Measurements from ENCODE around the gene ABLIM1. TPM values are rescaled to one million over a fixed set of nuclear protein-coding genes. Genes with fewer than 3 reads are reported as not detected.

ABLIM1 gene
- 1.3 TPM for polyA plus RNA-seq (2012; ENCODE audit: insufficient read length, low read depth)

DNA sequence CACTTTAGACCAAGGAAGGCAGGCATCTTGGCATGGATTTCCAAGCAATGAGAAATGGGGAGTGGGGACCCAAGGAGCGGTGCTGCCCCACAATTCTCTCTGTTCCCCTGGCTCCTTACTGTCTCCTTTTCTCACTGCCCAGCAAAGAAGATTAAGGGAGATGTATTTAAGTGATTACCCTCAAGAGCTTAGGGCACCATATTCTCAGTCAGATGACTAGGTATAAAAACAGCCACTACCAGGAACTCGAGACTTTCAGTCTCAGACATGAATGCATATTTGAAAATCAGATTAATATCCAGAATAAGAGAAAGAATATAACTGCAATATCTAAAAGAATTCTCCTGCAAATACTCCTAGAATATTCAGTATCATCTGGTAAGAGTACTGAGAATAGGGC lies at the start of gene ABLIM1:
ABLIM1 (minus strand) TSS at position 101 of the 400 bp plus-strand sequence; CDS start at position 26, 75 bp downstream.
- TF ChIP-seq TAF1 (IDR thresholded peaks at IDR 0.05; ENCODE audit: borderline replicate concordance, insufficient read depth, low read length), result no peak
- no peak for TF ChIP-seq FOXP2 (optimal IDR thresholded peaks at IDR 0.05; ENCODE audit: borderline replicate concordance, extremely low read depth, extremely low read length, insufficient read depth)
- no peak for TF ChIP-seq SIN3A (IDR thresholded peaks at IDR 0.05; ENCODE audit: borderline replicate concordance, insufficient read depth, low read length)
- no peak for TF ChIP-seq POLR2AphosphoS5 (IDR thresholded peaks at IDR 0.05; ENCODE audit: low read depth, low read length)
- TF ChIP-seq, protein P1, sequence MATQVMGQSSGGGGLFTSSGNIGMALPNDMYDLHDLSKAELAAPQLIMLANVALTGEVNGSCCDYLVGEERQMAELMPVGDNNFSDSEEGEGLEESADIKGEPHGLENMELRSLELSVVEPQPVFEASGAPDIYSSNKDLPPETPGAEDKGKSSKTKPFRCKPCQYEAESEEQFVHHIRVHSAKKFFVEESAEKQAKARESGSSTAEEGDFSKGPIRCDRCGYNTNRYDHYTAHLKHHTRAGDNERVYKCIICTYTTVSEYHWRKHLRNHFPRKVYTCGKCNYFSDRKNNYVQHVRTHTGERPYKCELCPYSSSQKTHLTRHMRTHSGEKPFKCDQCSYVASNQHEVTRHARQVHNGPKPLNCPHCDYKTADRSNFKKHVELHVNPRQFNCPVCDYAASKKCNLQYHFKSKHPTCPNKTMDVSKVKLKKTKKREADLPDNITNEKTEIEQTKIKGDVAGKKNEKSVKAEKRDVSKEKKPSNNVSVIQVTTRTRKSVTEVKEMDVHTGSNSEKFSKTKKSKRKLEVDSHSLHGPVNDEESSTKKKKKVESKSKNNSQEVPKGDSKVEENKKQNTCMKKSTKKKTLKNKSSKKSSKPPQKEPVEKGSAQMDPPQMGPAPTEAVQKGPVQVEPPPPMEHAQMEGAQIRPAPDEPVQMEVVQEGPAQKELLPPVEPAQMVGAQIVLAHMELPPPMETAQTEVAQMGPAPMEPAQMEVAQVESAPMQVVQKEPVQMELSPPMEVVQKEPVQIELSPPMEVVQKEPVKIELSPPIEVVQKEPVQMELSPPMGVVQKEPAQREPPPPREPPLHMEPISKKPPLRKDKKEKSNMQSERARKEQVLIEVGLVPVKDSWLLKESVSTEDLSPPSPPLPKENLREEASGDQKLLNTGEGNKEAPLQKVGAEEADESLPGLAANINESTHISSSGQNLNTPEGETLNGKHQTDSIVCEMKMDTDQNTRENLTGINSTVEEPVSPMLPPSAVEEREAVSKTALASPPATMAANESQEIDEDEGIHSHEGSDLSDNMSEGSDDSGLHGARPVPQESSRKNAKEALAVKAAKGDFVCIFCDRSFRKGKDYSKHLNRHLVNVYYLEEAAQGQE (IDR thresholded peaks at IDR 0.05; ENCODE audit: insufficient read depth in 1 of 2, low read depth in 2 of 2, low read length in 2 of 2), result no peak

DNA sequence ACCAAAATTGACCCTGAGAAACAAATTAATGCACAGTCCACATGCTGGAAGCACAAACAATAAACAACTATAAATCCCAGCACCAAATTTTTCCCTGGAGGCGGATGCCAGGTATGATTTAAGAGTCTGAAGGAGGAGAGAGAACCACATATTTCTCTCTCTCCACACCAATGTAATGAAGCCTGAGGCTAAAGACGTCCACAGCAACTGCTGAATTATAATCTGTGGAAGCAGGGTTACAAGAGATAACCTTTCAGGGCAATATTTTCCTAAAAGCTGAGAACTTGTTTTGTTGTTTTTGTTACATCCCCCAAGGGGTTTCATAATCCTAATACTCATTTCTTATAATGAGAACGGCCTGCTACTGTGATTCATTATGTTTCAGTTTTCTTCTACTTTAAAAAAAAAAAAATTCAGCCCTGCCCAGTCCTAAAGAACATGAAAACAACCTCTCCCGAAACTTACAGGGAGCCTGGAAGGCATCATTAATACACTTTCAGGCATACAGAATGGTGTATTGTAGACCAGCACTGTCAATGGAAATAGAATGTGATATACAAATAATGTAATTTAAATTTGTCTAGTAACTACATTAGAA lies 48.5 kb upstream of the ABLIM1 start:
- TF ChIP-seq POLR2AphosphoS5 (IDR thresholded peaks at IDR 0.05; ENCODE audit: low read depth, low read length) (no peak), FOXP2 (optimal IDR thresholded peaks at IDR 0.05; ENCODE audit: borderline replicate concordance, extremely low read depth, extremely low read length, insufficient read depth) (no peak), SIN3A (IDR thresholded peaks at IDR 0.05; ENCODE audit: borderline replicate concordance, insufficient read depth, low read length) (no peak), TAF1 (IDR thresholded peaks at IDR 0.05; ENCODE audit: borderline replicate concordance, insufficient read depth, low read length) (no peak)
- TF ChIP-seq, protein P1 (IDR thresholded peaks at IDR 0.05; ENCODE audit: insufficient read depth in 1 of 2, low read depth in 2 of 2, low read length in 2 of 2), result no peak

DNA sequence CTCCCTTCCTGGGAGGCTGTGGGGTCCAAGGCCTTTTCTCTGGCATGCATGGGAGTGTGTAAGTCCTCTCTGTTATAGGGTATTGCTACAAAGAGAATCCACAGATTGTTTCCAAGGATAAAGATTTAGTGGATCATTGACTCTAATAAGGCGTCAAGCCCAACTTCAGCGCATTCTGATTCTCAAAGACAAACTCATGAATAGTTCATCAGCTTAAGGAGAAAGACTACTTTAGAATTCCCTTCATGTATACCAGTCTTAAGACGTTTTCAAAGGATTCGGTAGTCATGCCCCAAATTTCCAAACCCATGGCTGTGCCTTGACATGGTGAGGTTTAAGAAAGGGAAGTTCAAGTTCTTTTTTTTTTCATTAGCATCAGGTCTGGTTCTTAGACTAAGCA lies 46.6 kb upstream of the ABLIM1 start:
- TF ChIP-seq TAF1 (IDR thresholded peaks at IDR 0.05; ENCODE audit: borderline replicate concordance, insufficient read depth, low read length), result no peak
- no peak for TF ChIP-seq SIN3A (IDR thresholded peaks at IDR 0.05; ENCODE audit: borderline replicate concordance, insufficient read depth, low read length)
- TF ChIP-seq POLR2AphosphoS5 (IDR thresholded peaks at IDR 0.05; ENCODE audit: low read depth, low read length), result no peak
- no peak for TF ChIP-seq FOXP2 (optimal IDR thresholded peaks at IDR 0.05; ENCODE audit: borderline replicate concordance, extremely low read depth, extremely low read length, insufficient read depth)
- TF ChIP-seq, protein P1 (IDR thresholded peaks at IDR 0.05; ENCODE audit: insufficient read depth in 1 of 2, low read depth in 2 of 2, low read length in 2 of 2), result no peak

DNA sequence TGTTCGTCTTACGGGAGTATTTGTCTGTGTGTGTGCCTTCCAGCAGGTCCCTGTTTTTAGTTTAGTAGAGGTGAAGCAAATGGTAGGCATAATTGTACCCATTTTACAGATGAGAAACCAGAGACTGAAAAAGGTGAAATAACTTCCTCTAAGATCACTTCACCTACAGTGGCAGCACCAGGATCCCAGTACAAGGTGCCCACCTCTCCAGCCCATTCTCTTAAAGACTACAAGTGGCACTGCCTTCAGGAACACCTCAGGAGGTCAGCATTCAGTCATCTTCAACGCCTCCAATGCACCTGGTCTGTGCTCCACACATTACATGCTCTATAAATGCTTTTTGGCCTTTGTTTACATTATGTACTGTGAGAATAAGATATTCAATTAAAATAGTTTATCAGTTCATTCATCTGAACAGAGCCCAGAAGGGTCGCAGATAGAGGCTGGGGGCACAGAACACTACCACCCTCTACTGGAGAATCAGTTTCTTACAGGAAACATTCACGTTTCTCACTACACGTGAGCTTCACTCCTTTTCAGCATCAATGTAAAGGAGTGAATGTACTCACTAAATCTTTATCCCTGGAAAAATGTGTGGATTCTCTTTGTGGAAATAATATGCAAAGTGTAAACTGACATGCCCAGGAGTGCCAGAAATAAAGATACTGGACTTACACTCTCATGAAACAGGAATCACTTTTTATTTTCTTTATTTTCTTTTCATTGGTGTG lies 45.5 kb upstream of the ABLIM1 start:
- no peak for TF ChIP-seq POLR2AphosphoS5 (IDR thresholded peaks at IDR 0.05; ENCODE audit: low read depth, low read length)
- no peak for TF ChIP-seq FOXP2 (optimal IDR thresholded peaks at IDR 0.05; ENCODE audit: borderline replicate concordance, extremely low read depth, extremely low read length, insufficient read depth)
- no peak for TF ChIP-seq TAF1 (IDR thresholded peaks at IDR 0.05; ENCODE audit: borderline replicate concordance, insufficient read depth, low read length)
- no peak for TF ChIP-seq SIN3A (IDR thresholded peaks at IDR 0.05; ENCODE audit: borderline replicate concordance, insufficient read depth, low read length)
- TF ChIP-seq, protein P1 (IDR thresholded peaks at IDR 0.05; ENCODE audit: insufficient read depth in 1 of 2, low read depth in 2 of 2, low read length in 2 of 2), result no peak
